PC-9 (cell line): ENCODE data around the gene CADM1. TPM values are rescaled to one million over a fixed set of nuclear protein-coding genes. Genes with fewer than 3 reads are reported as not detected.

ENCODE experiments used
- BruUV-seq: library from RNA; stranded (reverse); fragments of 400-500 nt; replicated peaks from 2 replicates; lab custom pipeline; 2021; lab: Mats Ljungman, UMichigan
- CTCF ChIA-PET: fragments of 300-600 bp; sonication (Branson Sonifier 250); formaldehyde crosslinking; loops from one replicate; lab custom pipeline; 2022; ENCODE audit warnings: antibody characterized with exemption; lab: Charles Lee
- POLR2A ChIA-PET: fragments of 300-600 bp; sonication (Branson Sonifier 250); formaldehyde crosslinking; loops from one replicate; lab custom pipeline; 2022; ENCODE audit warnings: antibody characterized with exemption; ENCODE audit not compliant: unreplicated experiment; lab: Charles Lee
- DNase-seq, 2 experiments: peaks; one replicate each; pipeline versions ENCODE4 v3.0.0 to v3.0.0-alpha.2; 2015 to 2022; ENCODE audit warnings: mixed read lengths in 1 of 2
- H2AFZ ChIP-seq: fragments of 200-600 bp; sonication (generic); 2 replicates; pipeline ENCODE4 v1.8.1; 2017; ENCODE audit warnings: antibody characterized with exemption
- H3F3A ChIP-seq: fragments of 200-600 bp; sonication (generic); 2 replicates; pipeline ENCODE4 v1.8.1; 2017; ENCODE audit warnings: antibody characterized with exemption, mild to moderate bottlenecking, low read depth; ENCODE audit not compliant: insufficient read depth
- H3K27ac ChIP-seq: fragments of 200-600 bp; sonication (generic); 2 replicates; pipeline ENCODE4 v1.6.1; 2016; ENCODE audit warnings: mixed run types
- H3K27me3 ChIP-seq: fragments of 200-600 bp; sonication (generic); 2 replicates; pipeline ENCODE4 v1.6.1; 2016; ENCODE audit warnings: low read depth, mixed run types; ENCODE audit not compliant: insufficient read depth
- H3K36me3 ChIP-seq: fragments of 200-600 bp; sonication (generic); 2 replicates; pipeline ENCODE4 v1.6.1; 2016; ENCODE audit warnings: low read depth, mixed run types
- H3K4me1 ChIP-seq: fragments of 200-600 bp; sonication (generic); replicated peaks from 2 replicates; pipeline ENCODE4 v1.6.1; 2016; ENCODE audit warnings: mixed run types; ENCODE audit not compliant: insufficient read depth
- H3K4me2 ChIP-seq: fragments of 200-600 bp; sonication (generic); 2 replicates; pipeline ENCODE4 v1.6.1; 2017; ENCODE audit warnings: mixed run types
- H3K4me3 ChIP-seq: fragments of 200-600 bp; sonication (generic); 2 replicates; pipeline ENCODE4 v1.6.1; 2016; ENCODE audit warnings: mixed run types
- H3K79me2 ChIP-seq: fragments of 200-600 bp; sonication (generic); 2 replicates; pipeline ENCODE4 v1.6.1; 2017; ENCODE audit warnings: low read depth, mixed run types
- H3K9me2 ChIP-seq: fragments of 200-600 bp; sonication (generic); 2 replicates; pipeline ENCODE4 v1.8.1; 2017; ENCODE audit warnings: mild to moderate bottlenecking; ENCODE audit not compliant: insufficient read depth
- H3K9me3 ChIP-seq: fragments of 200-600 bp; sonication (generic); 2 replicates; pipeline ENCODE4 v1.8.1; 2016; ENCODE audit warnings: low read depth; ENCODE audit not compliant: insufficient read depth
- H4K20me1 ChIP-seq: fragments of 200-600 bp; sonication (generic); 2 replicates; pipeline ENCODE4 v1.8.1; 2017; ENCODE audit not compliant: insufficient read depth
- CTCF ChIP-seq: fragments of 200-600 bp; sonication (generic); conservative IDR thresholded peaks from 2 replicates; pipeline ENCODE4 v1.6.1; 2017; ENCODE audit warnings: mixed run types, antibody characterized with exemption, mild to moderate bottlenecking, moderate library complexity
- EZH2 ChIP-seq: fragments of 200-600 bp; sonication (generic); IDR thresholded peaks from 2 replicates; pipeline ENCODE4 v1.8.0; 2017; ENCODE audit warnings: antibody characterized with exemption, low read depth
- intact Hi-C: fragments of 100-400 bp; cut with micrococcal nuclease; formaldehyde crosslinking; loops from one replicate; pipeline ENCODE4 v1.10.0; 2022; ENCODE audit not compliant: unreplicated experiment
- total RNA-seq: library from RNA; stranded (reverse); gene quantifications from 2 replicates; pipeline ENCODE4 v1.2.3, GENCODE V29; 2021

The CADM1 gene
- total RNA-seq, 1 experiment from 2014 or later = not detected

DNA sequence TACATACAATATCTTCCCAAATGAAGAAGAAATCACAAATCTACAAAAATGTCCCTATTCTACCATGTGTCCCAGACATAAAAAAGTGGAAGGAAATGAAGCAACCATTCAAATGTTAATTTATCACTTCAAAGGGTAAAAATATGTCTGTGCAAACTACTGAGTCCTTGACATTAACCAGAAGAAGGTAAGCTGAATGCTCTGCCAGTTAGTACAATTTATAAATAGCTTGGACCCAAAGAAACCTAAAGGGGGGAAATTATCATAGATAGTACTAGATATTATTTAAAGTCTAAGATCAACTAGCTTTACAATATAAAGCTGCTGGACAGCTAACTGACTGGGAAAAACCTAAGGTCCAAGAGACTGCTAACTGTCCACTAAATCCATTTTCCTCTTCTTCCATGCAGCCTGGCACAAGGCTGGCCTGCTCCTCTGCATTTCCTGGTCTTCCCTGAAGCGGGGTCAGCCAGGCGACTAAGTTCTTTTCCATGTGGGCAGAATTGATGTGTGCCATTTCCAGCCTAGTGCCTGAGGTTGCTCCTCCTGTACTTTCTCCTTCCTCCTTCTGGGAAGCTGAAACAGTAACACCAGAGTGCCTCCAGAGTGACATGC is 190.9 kb downstream of the CADM1 start:
- no peaks in the 10 kb centered on the region for H3K36me3 ChIP-seq
- H3K27me3 ChIP-seq = peaks cover 51% of the 10 kb centered on the region
- no peak overlapping the region for H3K4me2 ChIP-seq
- H4K20me1 ChIP-seq = 0 out of 2 replicates have a peak, but pooled peaks cover 5% of the 10 kb centered on the region
- no peak overlapping the region for H2AFZ ChIP-seq
- ChIA-PET CTCF (no interaction called here), POLR2A (no interaction called here)
- no peaks in the 10 kb centered on the region for H3K79me2 ChIP-seq
- TF ChIP-seq EZH2 = no peak
- intact Hi-C loops = no loop called here
- H3K9me2 ChIP-seq = no peaks in the 10 kb centered on the region
- no peak overlapping the region for H3K27ac ChIP-seq
- no peaks in the 10 kb centered on the region for H3K4me1 ChIP-seq
- H3K4me3 ChIP-seq = no peak overlapping the region
- no peaks in the 10 kb centered on the region for H3K9me3 ChIP-seq
- H3F3A ChIP-seq = no peaks in the 10 kb centered on the region
- DNase-seq = no peak
- BruUV-seq = no TSS peak

DNA sequence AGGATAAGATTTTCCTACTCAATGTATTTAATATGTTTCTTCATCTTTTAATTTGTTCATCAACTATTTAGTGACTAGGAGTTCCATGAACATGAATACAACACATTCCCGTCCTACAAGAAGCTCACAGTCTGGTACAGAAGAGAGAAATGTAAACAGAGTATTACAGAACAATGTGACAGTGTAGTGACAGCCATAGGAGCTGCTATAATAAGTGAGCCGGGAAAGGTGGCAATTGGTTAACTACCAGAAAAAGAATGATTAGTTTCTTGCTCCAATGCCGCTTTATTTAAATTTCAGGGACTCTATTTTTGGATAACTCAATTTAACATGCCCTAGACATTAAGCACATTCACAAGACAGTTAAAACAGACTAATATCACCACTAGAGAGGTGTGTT is 192.3 kb downstream of the CADM1 start:
- no peaks in the 10 kb centered on the region for H3K36me3 ChIP-seq
- POLR2A ChIA-PET = no interaction called here

DNA sequence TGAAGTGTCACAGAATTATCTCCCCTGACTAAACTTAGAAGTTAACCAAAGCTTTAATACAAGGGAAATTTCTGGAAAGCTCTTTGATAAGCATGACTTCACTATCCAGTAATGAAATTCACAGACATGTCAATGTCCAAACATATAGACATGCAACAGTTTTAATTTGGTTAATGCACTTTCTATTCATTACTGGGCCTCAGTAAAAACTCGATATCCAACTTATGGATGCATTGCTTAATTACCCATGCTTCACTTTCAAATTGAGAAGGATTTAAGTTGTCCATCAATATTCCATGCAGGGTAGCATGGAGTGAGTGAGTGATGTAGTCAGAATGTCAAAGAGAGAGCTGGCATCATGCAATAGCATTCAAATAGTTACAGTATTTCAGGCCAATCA is 197.5 kb downstream of the CADM1 start:
- Histone ChIP-seq H3K4me1 (no peaks in the 10 kb centered on the region), H3K4me2 (no peak overlapping the region), H3K79me2 (no peaks in the 10 kb centered on the region), H3K9me3 (no peaks in the 10 kb centered on the region), H3K9me2 (no peaks in the 10 kb centered on the region), H3K27me3 (peaks cover 18% of the 10 kb centered on the region; the same call in 1 of the 2 replicates), H4K20me1 (no peaks in the 10 kb centered on the region), H3K27ac (no peak overlapping the region), H3K4me3 (no peak overlapping the region), H3F3A (no peaks in the 10 kb centered on the region), H3K36me3 (no peaks in the 10 kb centered on the region), H2AFZ (no peak overlapping the region)
- intact Hi-C loops = no loop called here
- CTCF ChIA-PET = no interaction called here
- no TSS peak for BruUV-seq
- TF ChIP-seq CTCF (no peak), EZH2 (no peak)
- POLR2A ChIA-PET = no interaction called here
- DNase-seq = no peak

More for the DNA sequence above, 192.3 kb downstream of the CADM1 start:
- Histone ChIP-seq H3K4me2 (no peak overlapping the region), H3K27ac (no peak overlapping the region), H3K4me3 (no peak overlapping the region), H3K27me3 (peaks cover 40% of the 10 kb centered on the region), H3K4me1 (no peaks in the 10 kb centered on the region), H3K9me3 (no peaks in the 10 kb centered on the region), H3K79me2 (no peaks in the 10 kb centered on the region), H2AFZ (no peak overlapping the region), H4K20me1 (0 out of 2 replicates have a peak, but pooled peaks cover 5% of the 10 kb centered on the region), H3F3A (no peaks in the 10 kb centered on the region), H3K9me2 (no peaks in the 10 kb centered on the region)
- BruUV-seq = no TSS peak
- intact Hi-C loops = no loop called here
- no peak for DNase-seq
- CTCF ChIA-PET = no interaction called here
- TF ChIP-seq CTCF (no peak), EZH2 (no peak)
